ENCODE measurements around the gene FRAS1. TPM values are rescaled to one million over a fixed set of nuclear protein-coding genes. Genes with fewer than 3 reads are reported as not detected.

FRAS1 gene
- total RNA-seq, 1 experiment from 2014 or later: 3.4 TPM

- intact Hi-C loops (cut with micrococcal nuclease): no loop called here
- Histone ChIP-seq H3K36me3 (ENCODE audit: low read depth, low read length) (no peaks in the 10 kb centered on the region), H3K79me2 (ENCODE audit: low read length) (no peaks in the 10 kb centered on the region), H3F3A (ENCODE audit: low read length, unreplicated experiment) (no peaks in the 10 kb centered on the region), H3K27me3 (ENCODE audit: low read length) (no peaks in the 10 kb centered on the region), H3K4me2 (ENCODE audit: low read length) (no peak overlapping the region), H3K9ac (ENCODE audit: low read length) (no peak overlapping the region), H3K27ac (ENCODE audit: low read length) (no peak overlapping the region), H3K4me3 (ENCODE audit: low read length) (no peak overlapping the region), H2AFZ (ENCODE audit: low read length) (no peak overlapping the region), H4K20me1 (ENCODE audit: low read length) (no peaks in the 10 kb centered on the region), H3K9me3 (ENCODE audit: low read length) (no peaks in the 10 kb centered on the region), H3K9me2 (replicated peaks; ENCODE audit: low read length) (no peaks in the 10 kb centered on the region), H3K4me1 (ENCODE audit: insufficient read depth, low read length) (no peaks in the 10 kb centered on the region; the same call in 1 of the 2 replicates)
- DNase-seq (no peak), ATAC-seq (no peak)
- ChIA-PET CTCF (no interaction called here), POLR2A (ENCODE audit: unreplicated experiment) (no interaction called here)
- BruUV-seq (replicated peaks): no TSS peak
- TF ChIP-seq EZH2phosphoT487 (IDR thresholded peaks at IDR 0.05; ENCODE audit: borderline replicate concordance, low read length): no peak
Measured at GRCh38 chr4:78379991-78380729, 323.0 kb downstream of the FRAS1 start.

- CTCF ChIA-PET: interaction anchor here (0.6 kb wide), 1 partner anchor 98 kb away, joined by 3 read pairs; no protein-coding TSS in a partner anchor
- ATAC-seq: no peak
- Histone ChIP-seq H3K79me2 (ENCODE audit: low read length) (no peaks in the 10 kb centered on the region), H3K27ac (ENCODE audit: low read length) (no peak overlapping the region), H3K27me3 (ENCODE audit: low read length) (no peaks in the 10 kb centered on the region), H3K4me1 (ENCODE audit: insufficient read depth, low read length) (no peaks in the 10 kb centered on the region), H2AFZ (ENCODE audit: low read length) (no peak overlapping the region), H3K4me3 (ENCODE audit: low read length) (no peak overlapping the region), H3K4me2 (ENCODE audit: low read length) (no peak overlapping the region), H3K9me2 (replicated peaks; ENCODE audit: low read length) (no peaks in the 10 kb centered on the region), H3K9ac (ENCODE audit: low read length) (no peak overlapping the region), H4K20me1 (ENCODE audit: low read length) (no peaks in the 10 kb centered on the region), H3K36me3 (ENCODE audit: low read depth, low read length) (no peaks in the 10 kb centered on the region), H3F3A (ENCODE audit: low read length, unreplicated experiment) (no peaks in the 10 kb centered on the region), H3K9me3 (ENCODE audit: low read length) (no peaks in the 10 kb centered on the region)
- TF ChIP-seq CTCF (conservative IDR thresholded peaks at IDR 0.05; ENCODE audit: low read depth, low read length) (no peak), EZH2phosphoT487 (IDR thresholded peaks at IDR 0.05; ENCODE audit: borderline replicate concordance, low read length) (no peak), EZH2 (IDR thresholded peaks at IDR 0.05; ENCODE audit: low read length, unreplicated experiment) (no peak)
- intact Hi-C loops (cut with micrococcal nuclease): no loop called here
- POLR2A ChIA-PET (ENCODE audit: unreplicated experiment): no interaction called here
- DNase-seq: no peak
- no TSS peak for BruUV-seq (replicated peaks)
Measured at GRCh38 chr4:78386679-78387078, 329.6 kb downstream of the FRAS1 start.

DNA sequence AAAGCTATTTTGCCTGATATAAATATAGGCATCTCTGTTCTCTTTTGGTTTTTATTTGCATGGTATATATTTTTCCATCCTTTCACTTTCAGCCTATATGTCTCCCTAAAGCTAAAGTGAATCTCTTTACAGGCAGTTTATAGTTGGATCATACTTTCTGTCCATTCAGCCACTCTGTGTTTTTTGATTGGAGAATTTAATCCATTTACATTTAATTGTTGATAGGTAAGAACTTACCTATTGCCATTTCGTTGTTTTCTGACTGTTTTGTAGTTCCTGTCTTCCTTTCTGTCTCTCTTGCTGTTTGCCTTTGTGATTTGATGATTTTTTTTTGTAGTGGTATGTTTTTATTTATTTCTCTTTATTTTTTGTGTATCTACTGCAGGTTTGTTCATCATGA is 338.5 kb downstream of the FRAS1 start:
- H3K27me3 ChIP-seq (ENCODE audit: low read length): no peaks in the 10 kb centered on the region
- DNase-seq (no peak), ATAC-seq (no peak)
- peaks cover 5% of the 10 kb centered on the region; the same call in 1 of the 2 replicates for H3K9me3 ChIP-seq (ENCODE audit: low read length)
- POLR2A ChIA-PET (ENCODE audit: unreplicated experiment): no interaction called here
- H3K4me2 ChIP-seq (ENCODE audit: low read length): no peak overlapping the region
- H3K27ac ChIP-seq (ENCODE audit: low read length): no peak overlapping the region
- no peaks in the 10 kb centered on the region; the same call in 1 of the 2 replicates for H3K36me3 ChIP-seq (ENCODE audit: low read depth, low read length)
- H3K9ac ChIP-seq (ENCODE audit: low read length): no peak overlapping the region
- no peak for TF ChIP-seq EZH2 (IDR thresholded peaks at IDR 0.05; ENCODE audit: low read length, unreplicated experiment)
- no peak for TF ChIP-seq EZH2phosphoT487 (IDR thresholded peaks at IDR 0.05; ENCODE audit: borderline replicate concordance, low read length)
- no peak overlapping the region for H2AFZ ChIP-seq (ENCODE audit: low read length)
- no peaks in the 10 kb centered on the region for H3K4me1 ChIP-seq (ENCODE audit: insufficient read depth, low read length)
- no peaks in the 10 kb centered on the region for H4K20me1 ChIP-seq (ENCODE audit: low read length)
- H3F3A ChIP-seq (ENCODE audit: low read length, unreplicated experiment): no peaks in the 10 kb centered on the region
- BruUV-seq (replicated peaks): no TSS peak
- H3K4me3 ChIP-seq (ENCODE audit: low read length): no peak overlapping the region
- no peaks in the 10 kb centered on the region for H3K79me2 ChIP-seq (ENCODE audit: low read length)
- intact Hi-C loops (cut with micrococcal nuclease): no loop called here
- H3K9me2 ChIP-seq (replicated peaks; ENCODE audit: low read length): no peaks in the 10 kb centered on the region
- CTCF ChIA-PET: no interaction called here

Data from PC-3 (cell line).